Measurements from ENCODE around the gene MPHOSPH10.
"Not testable (repeated sequence)": the region's sequence is repeated elsewhere in the genome, so short reads cannot be mapped to it uniquely, and the experiment has no call there.

The MPHOSPH10 gene

DNA sequence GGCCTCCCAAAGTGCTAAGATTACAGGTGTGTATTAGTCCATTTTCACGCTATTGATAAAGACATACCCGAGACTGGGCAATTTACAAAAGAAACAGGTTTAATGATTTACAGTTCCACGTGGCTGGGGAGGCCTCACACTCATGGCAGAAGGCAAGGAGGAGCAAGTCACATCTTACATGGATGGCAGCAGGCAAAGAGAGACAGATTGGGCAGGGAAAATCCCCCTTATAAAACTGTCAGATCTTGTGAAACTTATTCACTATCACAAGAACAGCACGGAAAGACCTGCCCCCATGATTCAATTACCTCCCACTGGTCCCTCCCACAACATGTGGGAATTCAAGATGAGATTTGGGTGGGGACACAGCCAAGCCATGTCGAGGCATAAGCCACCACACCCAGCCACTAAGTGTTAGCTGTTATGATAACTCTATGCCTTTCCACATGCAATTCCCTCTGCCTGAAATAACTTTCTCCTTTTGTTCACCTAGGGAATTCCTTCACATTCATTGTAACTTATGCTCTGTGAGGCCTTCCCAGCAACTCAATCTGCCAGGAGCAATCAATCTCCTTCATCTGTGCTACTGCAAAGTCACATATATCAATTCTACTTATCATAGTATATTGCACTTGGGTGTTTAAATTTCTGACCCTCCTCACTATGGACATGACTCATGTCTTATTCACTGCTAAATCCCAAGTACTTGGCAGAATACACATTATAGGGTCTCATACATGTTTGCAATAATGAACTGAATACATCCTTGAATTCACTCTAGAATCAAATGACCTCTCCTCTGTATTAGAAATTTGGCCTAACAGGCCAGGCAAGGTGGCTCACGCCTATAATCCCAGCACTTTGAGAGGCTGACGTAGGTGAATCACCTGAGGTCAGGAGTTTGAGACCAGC is 7.8 kb upstream of the MPHOSPH10 start:
- DNase-seq: no peak

DNA sequence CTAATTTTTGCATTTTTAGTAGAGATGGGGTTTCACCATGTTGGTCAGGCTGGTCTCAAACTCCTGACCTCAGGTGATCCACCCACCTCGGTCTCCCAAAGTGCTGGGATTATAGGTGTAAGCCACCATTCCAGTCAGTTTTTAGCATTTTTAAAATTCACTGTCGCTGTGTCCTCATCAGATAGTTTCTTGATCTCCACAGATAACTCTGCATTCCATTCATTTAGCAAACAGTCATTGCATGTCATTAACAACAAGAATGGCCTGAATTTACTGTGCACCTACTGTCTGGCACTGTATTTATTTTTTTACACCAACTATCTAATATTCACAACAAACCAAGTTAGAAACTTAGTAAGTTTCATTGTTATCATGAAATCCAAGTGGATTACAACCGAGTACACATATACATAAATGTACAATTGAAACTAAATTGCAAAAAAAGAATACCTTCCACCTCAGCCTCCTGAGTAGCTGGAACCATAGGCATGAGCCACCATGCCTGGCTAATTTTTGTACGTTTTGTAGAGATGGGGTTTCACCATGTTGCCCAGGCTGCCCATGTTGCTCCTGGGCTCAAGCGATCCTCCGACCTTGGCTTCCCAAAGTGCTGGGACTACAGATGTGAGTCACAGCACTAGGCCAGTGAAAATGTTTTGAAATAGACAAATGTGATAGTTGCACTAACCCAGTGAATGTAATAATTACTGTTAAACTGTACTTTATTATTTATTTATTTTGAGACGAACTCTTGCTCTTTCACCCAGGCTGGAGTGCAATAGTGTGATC is 4.7 kb upstream of the MPHOSPH10 start:
- no peak for DNase-seq

DNA sequence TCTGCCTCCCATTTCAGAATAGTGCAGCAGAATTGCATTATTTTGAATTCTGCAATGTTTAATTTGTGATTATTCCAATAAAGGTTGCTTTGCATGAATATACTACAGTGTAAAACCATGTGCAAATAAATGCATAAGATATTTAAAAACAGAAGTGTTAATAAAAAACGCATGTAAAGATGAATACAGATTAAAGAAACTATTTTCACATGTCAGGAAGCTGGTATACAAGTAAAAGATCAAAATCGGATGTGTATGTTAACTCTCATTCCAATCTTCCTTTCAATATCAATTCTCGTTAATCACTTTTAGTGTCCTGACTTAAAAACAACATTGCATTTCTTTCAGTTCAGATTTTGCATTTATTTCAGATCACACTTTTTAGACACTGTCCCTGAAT is 3.5 kb upstream of the MPHOSPH10 start:
- no peak for DNase-seq

DNA sequence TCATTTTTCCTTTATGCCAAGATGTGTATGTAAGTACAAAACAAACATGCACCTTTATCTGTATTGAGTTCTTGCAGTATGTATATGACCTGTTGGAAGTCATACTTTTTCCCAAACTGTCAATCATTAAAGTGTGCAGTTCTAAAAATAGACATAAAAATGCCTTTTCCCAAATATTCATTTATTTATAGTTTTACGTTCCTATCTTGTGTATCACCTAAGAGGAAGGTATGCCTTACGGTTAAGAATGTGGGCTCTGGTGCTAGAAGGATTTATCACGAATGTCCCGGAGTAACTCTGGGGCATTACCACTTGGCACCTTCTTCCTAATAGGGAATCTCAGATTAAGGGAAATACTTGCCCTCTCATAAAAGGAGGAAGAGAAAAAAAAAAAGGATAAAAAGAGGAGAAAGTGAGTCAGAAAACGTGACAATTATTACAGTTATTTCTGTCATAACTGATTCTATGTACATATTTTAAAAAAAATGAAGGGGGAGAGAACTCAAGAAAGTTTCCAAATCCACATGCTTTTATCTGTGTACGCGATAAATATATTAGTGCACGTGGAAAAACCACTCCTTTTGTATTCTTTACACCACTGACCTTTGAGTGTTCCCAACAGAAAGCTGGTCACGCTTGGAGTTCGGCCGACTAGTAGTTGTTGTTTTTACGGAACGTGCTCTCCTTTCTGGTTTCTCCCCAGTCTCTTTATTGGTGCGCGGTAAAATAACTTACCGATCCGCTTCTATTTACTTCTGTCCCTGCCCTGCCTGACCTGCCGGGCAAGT is 1.1 kb upstream of the MPHOSPH10 start:
- DNase-seq: no peak

DNA sequence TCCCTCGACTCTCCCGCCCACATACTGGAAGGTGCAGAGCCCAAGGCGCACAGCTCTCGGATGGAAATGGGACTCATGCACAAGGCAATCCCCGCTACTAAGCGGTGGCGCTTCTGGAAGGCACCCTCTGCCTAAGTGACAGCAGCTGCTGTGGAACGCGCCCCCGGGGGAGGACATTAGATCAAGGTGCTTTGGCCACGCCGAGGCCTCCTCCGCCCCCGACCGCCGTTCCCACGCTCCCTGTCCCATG is 607 bp upstream of the MPHOSPH10 start:
- DNase-seq: peak; percentile 54

DNA sequence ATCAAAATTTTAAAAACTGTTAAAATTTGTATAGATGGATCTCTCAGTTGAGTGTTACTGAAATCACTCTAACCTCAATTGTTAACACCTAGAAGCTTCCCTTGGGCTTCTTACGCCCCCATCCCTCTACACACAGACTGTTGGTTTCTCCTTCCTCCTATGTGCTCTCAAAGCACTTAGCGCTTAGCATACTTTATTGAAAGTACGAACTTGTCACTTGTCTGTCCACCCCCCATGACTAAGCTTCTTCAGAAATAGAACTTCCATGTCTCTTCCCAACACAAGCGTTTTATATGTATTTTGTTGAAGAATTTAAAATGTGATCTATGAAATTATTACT is 441 bp downstream of the MPHOSPH10 start:
- DNase-seq: no peak

DNA sequence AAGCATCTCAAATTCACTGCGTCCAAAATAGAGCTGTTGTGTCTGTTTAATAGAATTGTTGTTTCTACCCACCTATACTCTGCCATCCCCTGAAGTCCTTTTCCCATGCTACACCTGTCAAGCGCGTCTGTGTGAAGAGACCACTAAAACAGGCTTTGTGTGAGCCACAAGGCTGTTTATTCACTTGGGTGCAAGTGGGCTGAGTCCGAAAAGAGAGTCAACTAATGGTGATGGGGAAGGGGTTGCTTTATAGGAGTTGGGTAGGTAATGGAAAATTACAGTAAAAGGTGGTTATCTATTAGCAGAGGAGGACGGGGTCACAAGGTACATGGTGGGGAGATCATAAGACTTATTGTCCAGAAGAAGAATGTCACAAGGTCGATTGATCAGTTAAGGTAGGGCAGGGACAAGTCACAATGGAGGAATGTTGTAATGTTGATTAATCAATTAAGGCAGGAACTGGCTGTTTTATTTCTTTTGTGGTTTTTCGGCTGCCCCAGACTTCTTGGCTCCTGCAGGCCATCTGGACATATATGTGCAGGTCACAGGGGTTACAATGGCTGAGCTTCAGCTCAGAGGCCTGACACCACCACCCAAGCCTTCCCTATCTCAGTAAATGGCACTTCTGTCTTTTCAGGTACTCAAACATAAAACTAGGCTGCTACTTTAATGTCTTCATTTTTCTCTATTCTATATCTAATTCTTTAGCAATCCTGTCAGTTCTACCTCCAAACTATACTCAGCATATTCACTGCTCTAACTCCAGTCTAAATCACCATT is 1.1 kb downstream of the MPHOSPH10 start:
- DNase-seq: not testable (repeated sequence)

DNA sequence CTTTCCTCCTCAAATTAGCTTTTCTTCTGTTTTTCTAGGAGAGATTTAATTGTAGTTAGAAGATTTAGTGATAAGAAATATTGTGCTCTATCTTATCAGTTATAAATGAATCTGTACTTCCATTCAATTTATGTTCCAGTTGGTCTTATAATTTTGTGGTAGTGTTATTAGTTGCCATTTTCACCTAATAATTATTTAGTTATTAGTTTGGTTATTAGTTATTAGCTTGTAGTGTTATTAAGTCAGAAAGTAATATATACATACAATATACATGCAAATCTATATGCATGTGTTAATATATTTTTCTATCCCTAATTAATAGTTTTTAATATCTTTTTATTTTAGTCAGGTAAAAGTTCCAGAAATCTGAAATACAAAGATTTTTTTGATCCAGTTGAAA is 3.2 kb downstream of the MPHOSPH10 start:
- no peak for DNase-seq

DNA sequence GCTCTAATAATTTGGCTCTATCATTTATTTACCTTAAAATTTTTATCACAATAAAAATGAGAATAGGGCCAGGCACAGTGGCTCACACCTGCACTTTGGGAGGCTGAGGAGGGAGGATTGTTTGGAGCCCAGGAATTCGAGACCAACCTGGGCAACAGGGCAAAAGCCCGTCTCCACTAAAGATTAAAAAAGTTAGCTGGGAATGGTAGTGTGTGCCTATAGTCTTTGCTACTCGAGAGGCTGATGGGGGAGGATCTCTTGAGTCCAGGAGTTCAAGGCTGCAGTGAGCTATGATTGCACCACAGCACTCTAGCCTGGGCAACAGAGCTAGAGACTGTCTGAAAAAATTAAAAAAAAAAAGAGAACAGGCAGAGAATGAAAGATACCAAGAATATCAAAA is 5.7 kb downstream of the MPHOSPH10 start:
- no peak for DNase-seq

DNA sequence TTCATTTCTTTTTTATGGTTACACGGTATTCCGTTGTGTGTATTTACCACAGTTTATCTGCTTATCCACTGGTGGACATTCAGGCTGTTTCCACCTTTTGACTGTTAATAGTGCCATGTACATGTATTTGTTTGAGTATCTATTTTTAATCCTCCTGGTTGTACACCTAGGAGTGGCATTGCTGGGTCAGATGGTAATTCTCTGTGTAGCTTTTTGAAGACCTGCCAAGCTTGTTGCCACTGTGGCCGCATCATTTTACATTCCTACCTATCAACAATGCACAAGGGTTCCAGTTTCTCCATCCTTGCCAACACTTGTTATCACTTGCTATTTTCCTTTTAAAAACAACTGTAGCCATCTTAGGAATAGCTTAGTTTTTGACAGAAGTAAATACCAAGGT is 13.3 kb downstream of the MPHOSPH10 start:
- DNase-seq: no peak

DNA sequence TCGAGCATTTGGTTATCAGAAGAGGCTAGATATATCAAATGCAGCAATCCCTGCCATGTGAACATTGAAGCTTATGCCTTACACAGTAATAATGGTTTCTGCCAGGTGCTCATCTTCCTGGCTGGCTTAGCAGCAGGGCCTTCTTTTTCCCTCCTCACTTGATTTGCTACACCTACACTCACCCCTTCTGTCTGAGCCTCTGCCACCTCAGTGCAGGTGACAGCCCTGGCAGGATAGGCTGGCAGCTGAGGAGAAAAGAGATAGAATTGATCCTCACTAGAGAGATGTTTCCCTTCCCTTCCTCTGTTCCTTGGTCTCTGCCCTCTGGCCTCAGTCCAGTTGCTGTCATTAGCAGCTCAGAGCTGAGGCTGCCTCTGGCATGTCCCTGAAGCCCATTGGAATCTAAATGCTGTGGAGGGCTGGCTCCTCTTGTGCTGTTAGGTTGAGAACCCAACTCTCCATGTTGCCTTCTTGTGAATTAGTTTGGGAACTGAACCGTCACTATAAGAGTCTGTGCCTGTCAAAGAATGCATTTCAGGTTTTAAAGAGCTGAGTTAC is 18.2 kb downstream of the MPHOSPH10 start:
- DNase-seq: no peak

DNA sequence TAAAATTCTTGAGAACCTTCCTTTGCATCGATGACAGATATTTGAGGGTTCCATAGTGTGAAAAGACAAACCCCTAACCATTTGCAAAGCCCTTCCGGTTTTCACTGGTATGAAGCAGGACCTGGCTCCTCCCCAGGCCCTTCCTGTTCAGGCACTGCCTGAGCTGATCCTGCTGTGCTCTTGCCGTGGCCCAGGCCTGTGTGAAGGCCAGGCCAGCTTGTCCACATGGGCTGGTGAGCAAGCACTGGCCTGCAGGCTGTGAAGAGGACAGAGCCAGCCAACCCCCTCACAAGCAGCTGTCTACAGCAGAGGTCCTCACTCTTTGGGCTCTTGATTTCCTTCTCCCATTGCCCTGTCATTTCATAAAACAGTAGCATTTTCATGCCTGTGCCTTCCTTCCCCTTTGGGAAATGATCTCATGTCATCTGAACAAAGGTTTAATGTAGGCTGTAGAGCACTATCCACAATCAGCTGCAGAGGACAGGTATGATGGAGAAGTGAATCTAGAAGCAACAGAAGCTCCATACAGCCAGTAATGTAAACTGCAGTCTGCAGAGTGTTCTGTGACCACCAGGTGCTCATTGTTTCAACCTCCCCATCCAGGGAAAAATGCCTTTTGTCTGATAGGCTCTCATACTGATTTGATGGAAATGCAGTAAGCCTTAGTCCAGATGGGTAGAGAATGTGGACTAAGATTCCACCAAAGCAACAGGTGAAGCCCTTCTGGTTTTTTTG is 19.8 kb downstream of the MPHOSPH10 start:
- DNase-seq: no peak

DNA sequence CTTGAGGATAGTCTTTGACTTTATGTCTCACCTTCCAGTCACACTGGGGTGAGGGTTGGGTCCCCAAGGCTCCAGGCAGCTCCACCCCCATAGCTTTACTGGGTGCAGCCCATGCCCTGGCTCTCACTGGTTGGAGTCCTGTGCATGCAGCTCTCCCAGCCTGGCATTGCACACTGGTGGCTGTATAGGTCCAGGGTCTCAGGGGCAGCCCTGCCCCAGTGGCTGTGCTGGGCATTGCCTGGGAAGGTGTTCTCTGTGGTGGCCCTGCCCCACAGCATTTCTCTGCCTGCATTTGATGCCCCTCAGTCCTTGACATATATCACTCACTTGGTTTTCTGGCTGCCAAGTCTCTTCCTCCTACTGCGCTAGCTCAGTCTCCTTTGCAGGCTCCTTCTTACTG is 21.2 kb downstream of the MPHOSPH10 start:
- DNase-seq: no peak

DNA sequence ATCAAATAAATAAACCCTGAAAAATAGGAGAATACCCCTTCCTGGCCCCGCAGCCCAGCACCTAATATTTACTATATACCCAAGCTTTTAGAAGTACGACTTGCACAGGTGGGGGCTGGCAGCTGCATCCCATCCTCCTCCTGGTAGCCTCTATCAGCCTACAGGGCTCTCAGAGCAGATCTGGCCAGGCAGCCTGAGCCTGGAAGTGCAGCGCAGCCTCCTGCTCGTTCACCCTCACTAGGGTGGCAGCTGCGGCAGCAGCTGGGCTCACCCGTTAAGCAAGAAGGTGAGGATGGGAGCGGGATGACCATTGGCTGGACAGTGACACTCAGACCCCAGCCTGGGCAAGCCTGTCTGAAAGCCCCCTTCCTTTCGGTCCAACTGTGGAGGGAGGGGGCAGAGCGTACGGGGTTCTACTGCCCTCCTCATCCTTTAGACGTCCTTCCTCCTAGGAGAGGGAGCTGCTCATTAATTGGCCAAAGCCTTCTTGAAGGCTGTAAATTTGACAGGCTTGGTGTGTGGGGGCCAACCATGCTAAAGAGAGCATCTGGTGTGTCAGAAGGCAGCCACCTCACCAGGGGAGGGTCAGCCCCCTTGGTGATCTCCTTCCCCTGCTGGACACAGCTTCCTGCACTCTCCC is 23.3 kb downstream of the MPHOSPH10 start:
- DNase-seq: no peak

DNA sequence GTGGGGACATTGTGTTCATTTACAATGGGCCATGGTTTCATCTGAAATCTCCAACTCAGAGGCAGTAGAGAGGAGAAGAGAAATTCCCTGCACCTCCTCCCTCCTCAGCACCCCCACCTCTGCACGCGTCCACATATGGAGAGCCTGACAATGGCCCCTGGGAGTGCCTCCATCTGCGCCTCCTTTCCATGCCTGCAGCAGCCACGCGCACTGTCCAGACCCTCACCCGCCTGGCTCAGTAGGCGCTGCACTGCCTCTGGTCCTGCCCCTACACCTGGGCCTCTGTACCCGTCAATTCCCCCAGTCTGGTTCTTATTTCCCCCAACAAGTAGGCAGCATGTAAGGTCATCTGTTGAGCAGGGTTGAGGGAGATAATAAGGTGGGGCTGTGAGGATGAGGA is 23.8 kb downstream of the MPHOSPH10 start:
- DNase-seq: no peak

DNA sequence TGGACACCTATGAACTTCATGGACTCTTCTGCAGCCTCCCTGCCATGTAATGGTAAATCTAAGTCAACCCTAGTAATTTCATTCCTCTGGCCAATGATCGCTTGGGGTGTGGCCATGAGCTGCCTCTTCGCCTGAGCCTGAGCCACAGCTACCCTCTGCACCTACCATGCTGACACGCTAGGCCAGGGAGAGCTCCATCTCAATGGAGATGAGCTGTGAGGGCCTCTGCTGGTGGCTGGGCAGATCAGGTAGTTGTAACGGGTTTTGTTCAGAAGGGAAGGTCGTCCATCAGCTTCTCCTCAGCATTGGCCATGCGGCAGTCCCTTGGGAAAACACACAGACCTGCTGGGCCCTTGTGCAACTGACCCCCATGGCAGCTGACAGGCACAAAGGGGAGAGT is 24.4 kb downstream of the MPHOSPH10 start:
- DNase-seq: no peak

DNA sequence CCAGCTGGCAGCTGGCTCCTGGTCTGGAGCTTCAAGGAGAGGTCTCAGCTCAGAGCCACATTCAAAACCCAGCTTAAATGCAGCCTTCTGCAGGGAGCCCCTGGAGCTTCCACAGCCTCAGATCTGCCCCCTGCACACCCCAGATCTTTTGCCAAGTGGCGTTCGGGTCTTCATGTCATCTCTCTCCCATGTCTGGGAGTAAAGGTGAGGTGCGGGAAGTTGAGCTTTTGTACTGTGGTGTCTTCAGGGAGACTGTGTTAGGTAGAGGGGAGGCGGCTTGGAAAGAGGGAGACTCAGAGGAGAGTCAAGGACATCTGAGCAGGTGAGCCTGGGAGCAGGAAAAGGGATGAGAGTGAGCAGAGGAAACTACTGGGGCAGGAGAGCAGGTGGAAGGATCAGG is 25.4 kb downstream of the MPHOSPH10 start:
- no peak for DNase-seq

DNA sequence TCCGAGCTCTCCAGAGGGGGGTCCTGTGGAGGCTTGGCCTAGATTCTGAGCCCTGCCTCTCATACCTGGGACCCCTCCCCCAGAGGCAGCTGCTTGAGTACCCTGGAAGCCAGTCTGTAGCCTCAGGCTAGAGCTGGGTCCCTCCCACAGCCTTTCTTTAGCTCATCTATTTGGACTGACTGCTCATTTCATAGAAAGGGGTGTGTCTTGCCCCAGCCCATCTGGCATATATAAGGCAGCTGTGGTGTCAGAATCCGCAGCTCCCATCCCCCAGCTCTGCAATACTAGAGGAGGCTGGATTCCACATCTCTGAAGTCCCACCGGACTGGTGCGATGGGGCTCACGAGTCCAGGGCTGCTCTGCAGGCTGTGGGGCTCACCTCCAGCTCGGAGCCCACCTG is 26.1 kb downstream of the MPHOSPH10 start:
- DNase-seq: no peak

DNA sequence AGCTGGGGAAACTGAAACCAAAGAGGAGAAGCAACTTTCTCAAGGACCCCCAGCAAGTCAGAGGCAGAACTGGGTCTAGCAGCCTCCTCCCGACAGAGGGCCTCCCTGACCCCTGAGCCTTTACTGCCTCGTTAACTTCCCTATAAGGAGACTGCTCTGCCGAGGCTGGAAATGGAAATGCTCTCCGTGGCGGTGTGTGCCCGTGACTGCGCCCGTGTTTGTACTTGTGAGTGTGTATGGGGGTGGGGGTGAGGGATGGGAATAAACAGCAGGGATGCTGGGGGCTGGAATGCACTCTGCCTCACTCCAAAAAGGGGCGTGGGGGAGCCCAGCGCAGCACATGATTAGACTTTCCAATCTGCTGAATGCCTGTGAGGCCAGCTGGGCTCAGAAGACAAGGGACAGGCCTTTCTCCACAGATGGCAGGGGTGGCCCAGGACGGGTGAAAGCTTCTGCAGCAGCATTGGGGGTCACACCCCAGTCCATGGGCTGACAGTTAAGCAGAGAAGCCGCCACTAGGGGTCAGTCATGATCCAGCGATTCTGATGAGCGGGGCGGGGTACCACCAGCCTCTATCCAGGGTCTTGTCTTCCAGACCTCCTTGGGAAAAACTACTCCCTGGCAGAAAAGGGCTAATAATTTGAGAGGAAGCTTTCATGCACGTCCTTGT is 26.8 kb downstream of the MPHOSPH10 start:
- DNase-seq: no peak

DNA sequence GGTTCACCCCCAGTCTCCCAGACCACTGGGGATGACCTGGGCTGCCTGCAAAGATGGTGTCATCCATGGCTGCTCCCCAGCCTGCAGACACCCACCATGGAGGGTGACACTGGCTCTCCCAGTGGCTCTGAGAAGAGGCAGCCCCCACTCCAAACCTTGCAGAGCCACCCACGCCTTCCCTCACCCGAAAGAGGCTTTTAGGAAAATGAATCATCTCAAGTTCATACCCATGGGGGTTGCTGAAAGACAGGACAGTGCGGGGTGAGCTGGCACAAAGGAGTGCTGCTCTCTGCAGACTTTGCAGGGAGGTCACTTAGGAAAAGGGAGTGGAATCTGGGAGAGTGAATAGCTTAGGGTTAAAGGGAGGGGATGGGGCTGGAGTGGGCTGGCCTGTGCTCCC is 36.4 kb downstream of the MPHOSPH10 start:
- DNase-seq: no peak

DNA sequence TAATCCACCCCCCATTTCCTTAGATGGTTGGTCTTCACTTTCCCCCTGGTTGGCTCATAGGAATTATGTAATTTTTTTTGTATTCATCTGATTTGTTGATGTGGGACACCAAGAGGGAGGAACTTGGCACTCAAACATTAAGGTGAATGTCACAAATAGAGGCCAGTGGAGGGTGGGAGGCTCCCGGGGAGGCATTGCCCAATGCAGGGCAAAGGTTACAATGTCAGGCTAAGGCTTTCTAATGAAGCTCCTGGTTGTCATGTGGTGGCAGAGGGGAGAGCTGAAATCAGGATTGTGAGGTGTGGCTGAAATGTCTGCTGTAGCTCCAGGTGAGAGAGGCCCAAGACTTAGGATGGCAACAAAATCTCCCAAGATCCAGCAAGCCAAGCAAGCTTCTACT is 42.7 kb downstream of the MPHOSPH10 start:
- no peak for DNase-seq

All from NCI-H2029 treated with DMSO at 0.1 percent for 48 hours (cell line).